Activated CD4-positive, CD25-positive, alpha-beta regulatory T cell treated with anti-CD3 and anti-CD28 coated beads, Interleukin-2, amount 50 U/mL, for 16 hours (primary cell): ENCODE results near the gene SANBR.

ENCODE experiments used
- DNase-seq: peaks from one replicate; pipeline ENCODE4 v3.0.0-alpha.2; 2020; ENCODE audit warnings: low read depth, low spot score

Gene SANBR

DNA sequence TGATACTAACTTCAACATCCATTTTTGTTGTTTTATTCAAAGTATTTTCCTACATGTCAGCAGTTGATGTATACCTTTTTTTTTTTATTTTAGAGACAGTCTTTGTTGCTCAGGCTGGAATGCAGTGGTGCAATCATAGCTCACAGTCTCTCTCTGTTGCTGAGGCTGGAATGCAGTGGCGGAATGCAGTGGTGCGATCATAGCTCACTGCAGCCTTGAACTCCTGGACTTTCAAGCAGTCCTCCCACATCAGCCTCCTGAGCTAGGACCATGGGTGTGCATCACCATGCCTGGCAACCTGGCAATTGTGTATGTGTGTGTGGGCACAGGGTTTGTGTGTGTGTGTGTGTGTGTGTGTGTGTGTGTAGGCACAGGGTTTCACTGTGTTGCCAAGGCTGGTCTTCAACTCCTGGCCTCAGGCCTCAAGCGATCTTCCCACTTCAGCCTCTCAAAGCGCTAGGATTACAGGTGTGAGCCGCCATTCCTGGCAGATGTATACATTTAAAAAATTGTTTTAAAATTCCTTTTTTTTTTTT, 24.8 kb downstream of the SANBR start:
- no peak for DNase-seq

DNA sequence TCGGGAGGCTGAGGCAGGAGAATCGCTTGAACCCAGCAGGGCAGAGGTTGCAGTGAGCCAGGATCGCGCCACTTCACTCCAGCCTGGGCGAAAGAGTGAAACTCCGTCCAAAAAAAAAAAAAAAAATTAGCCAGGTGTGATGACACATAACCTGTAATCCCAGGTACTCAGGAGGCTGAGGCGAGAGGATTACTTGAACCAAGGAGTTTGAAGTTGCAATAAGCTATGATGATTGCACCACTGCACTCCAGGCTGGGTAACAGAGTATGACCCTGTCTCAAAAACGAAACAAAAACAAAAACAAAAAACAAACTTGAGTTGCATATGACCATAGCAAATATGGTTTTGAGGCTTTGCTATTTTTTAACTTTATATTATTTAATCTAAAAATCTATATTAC, 25.8 kb downstream of the SANBR start:
- no peak for DNase-seq

DNA sequence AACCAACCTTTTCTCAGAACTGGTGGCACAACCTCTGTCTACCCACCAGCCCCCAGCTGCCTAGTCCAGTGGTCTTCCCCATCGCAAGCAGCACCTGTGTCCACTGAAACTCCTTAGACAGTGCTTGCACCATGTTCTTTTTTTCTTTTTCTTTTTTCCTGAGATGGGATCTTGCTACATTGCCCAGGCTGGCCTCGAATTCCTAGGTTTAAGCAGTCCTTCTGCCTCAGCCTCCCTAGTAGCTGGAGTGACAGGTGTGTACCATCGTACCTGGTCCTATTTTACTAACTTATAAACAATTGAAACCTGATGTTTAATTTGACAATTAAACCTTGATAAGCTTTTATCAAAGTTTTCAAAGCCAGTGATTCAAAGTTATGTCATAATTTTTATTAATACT, 30.8 kb downstream of the SANBR start:
- no peak for DNase-seq

DNA sequence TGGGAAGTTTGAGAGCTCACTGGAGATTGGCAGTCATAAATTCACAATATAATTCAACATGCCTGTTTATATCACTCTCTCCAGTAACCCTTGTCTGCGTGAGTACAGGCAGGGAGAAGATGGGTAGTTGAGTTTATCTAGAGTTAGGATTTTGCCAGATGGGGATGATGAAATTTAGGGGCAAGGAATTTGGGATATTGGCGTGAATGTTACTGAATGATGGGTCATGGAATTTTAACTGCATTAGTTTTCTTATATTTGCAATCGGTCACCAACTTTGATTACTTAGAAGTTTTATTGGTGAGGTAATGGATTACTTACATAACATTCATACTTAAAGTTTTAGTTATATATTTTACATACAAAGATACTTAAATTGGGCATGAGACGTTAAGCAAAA, 35.1 kb downstream of the SANBR start:
- no peak for DNase-seq

DNA sequence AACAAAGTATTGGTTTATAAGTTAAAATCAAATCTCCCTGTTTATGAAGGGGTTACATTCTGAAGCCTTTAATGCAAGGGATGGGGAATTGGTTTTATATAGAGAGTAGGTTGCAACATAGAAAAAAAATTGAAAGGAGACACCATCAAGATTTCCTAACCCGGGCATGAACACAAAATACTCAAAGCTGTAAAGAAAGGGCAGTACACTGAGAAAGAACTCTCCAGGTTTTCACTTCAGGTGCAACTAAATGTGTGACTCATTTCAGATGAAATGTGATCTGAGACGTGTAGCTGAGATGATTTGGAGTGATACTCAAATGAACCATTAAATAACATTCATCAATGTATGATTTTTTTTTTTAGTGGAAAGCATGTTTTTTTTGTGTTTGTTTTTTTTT, 43.6 kb downstream of the SANBR start:
- no peak for DNase-seq

DNA sequence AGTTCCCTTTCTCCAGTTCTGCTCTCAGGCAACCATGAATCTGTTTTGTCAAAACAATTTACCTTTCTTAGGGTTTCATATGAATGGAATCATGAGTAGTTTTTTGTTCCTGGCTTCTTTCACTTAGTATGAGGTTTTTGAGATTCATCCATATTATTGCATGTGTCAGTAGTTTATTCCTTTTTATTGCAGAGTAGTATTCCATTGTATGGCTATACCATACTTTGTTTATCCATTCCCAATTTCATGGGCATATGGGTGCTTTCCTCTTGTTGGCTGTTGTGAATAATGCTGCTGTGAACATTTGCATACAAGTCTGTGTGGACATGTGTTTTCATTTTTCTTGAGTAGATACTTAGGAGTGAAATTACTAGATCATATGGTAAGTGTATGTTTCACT, 46.0 kb downstream of the SANBR start:
- DNase-seq = no peak

DNA sequence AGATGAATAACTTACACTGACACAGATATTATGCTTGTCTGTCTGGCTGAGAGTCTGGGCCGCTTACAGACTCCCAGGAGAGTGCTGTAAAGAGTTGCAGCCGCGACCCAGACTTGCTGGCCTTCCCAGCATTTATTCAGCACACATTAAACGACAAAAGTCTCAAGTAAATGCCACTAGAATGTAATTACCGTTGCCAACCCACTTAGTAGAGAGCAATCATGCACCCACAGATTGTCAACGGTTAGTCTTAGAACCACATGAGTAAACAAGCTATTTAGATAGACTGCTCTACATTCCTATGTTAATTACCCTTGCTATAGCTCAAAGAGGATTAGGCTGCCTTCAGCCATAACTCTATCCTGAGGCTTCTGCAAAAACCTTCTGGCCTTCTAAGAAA, 48.5 kb downstream of the SANBR start:
- DNase-seq = no peak
